GM20431 (cell line): ENCODE measurements around the gene NAV2.

ENCODE experiments used
- in situ Hi-C: fragments of 300-500 bp; cut with MseI, MboI; formaldehyde crosslinking; loops from one replicate; pipeline ENCODE4 v1.15.0; 2020; ENCODE audit warnings: low sequenced_read_pairs; ENCODE audit not compliant: unreplicated experiment

The NAV2 gene

DNA sequence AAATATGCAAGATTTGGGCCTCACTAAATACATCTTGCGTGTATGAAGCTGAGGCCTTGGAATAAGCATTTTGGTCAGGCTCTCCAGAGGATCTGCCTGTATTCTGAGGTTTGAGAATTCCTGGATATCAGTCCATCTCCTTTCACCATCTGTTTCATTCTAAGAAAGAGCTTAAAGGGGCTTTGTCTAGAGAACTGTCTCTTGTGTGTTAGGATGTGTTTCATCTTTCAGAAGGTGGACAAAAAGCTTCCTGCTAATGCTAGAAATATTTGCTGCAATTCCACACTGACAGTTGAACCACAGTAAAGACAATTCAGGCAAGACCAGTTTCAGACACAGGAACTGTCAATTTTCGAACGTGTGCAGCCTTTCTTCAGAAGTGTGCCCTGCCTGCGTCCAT, 262.2 kb downstream of the NAV2 start:
- in situ Hi-C loops = no loop called here

DNA sequence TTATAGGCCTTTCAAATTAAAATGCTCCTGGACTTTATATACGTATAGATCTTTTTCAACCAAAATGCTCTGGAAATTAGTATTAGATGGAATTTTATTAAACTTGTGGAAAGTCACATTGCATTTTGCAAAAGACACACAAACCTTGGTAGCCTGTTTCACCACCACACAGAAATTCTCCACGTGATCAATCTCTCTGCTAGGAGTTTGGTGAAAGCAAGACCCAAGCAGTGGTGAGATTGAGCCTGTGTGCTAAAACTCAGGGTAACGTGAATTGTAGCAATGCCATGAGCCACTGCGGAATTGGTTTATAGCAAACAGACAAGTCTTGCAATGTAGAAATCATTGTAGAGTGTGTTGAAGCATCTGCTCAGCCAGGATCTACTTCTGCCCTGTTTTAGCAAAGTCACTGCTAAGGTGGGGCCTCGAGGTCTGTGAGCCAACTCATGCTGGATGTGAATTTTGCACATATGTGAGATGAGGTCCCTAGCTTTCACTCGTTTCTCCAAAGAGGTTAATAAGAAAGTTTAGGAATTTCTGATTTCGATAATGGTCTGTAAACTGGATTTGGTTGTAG, 262.9 kb downstream of the NAV2 start:
- in situ Hi-C loops = no loop called here

DNA sequence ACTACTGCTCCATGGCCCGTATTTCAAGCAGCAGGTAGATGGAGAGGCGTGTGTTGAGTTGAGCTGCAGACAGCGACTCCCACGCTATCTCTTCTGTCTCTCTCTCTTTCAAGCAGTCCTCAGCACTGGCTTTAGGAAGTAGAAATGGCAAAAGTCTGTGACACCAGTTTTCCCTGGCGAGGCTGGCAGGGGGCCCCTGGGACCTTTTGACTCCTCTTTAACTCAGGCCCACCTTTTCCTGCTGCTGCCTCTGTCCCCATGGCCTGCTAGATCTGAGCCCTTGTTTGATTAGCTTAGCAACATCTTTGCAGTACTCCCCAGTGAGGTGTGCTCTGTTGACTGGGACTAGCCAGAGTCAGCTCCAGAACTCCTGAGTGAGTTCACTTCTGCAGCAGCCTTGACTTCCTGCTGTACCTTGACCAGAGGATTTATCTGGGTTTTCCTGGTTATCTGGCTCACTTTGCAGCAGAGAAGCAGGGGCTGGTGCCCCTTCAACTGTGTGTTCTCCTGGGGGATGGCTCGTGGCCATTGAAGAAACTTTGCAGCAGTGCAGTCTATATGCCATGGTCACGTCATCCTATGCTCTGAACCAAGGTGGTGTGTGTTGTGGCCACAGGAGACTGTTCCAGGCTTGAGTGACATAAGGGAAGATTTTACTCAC, 263.8 kb downstream of the NAV2 start:
- in situ Hi-C loops = no loop called here

DNA sequence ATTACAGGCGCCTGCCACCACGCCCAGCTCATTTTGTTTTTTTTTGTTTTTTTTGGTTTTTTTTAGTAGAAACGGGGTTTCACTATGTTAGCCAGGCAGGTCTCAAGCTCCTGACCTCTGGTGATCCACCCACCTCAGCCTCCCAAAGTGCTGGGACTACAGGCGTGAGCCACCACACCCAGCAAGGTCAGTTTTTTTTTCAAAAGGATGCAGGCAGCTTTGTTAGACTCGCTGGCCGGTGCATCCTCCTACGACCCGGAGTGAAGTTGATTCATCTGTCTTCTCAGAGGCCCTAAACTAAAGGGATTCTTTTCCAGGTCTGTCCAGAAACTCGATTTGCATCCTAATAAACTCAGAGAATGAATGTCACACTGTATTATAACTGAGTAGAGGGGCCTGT, 265.3 kb downstream of the NAV2 start:
- in situ Hi-C loops = no loop called here

DNA sequence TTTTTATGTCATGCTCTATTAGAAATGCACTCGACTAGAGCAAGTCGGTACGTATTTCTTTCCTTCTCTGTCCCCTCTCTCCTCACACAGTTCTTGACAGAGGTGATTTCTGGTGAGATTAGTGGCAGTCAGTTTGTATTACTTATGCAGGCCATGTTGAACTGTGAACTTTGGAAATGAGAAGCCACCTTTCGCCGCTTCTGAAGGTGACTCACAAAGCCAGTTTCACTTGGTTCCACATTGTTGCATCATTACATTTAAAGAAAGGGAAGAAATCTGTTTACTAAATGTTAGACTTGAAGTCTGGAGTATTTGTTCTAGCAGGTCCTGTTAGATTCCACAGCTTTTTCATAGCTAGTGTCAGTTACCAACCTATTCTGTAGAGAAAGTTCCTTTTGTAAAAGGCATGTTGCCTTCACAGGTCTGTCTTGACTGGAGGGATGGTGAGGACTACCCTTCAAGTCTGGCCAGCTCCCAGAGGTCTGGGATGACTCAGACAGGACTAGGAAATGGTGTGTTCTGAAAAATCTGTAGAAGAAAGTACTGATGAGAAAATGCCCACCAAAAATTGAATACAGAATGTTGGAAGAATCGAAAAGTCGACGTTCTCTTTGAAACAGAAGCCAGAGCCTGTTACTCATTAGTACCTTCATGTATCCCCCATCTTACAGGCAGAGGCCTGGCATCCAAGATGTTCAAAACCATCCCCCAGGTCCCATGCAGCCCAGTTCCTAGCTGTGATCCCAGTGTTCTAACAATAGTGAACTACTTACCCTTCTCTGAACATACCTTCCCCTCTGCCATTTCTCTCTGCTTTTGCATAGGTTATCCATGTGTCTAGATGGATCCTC, 266.3 kb downstream of the NAV2 start:
- in situ Hi-C loops = no loop called here

DNA sequence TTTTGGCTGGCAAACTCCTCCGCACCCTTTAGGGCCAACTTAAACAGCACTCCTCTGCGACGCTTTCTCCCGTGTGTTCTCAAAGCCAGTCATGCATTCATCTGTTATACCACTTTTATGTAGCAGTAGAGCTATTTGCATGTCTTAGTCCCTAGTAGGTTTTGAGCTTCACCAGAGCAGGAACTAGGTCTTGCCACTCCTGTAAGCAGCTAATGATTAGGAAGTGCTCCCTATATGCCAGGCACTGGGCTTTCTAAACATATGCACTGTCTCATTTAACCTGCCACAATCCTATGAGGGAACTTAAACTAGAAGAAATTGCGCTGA, 266.8 kb downstream of the NAV2 start:
- in situ Hi-C loops = no loop called here

DNA sequence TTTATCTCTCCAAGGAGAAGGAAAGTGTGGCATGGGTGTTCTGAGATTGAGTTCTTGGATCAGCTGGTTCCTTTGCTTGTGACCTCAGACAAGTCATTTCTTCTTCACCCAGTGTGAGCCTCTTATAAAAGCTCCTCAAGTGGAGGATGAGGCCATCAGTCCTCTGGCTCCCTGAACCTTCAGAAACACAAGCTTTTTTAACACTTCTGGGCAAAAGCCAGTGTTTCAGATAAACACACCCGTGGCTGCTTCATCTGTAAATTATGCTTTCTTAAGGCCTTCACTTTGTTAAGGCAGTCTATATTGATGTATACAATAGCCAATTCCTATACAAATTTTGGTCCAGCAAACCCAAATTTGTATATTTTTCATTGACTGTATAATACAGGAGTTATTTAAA, 267.8 kb downstream of the NAV2 start:
- in situ Hi-C loops = no loop called here

DNA sequence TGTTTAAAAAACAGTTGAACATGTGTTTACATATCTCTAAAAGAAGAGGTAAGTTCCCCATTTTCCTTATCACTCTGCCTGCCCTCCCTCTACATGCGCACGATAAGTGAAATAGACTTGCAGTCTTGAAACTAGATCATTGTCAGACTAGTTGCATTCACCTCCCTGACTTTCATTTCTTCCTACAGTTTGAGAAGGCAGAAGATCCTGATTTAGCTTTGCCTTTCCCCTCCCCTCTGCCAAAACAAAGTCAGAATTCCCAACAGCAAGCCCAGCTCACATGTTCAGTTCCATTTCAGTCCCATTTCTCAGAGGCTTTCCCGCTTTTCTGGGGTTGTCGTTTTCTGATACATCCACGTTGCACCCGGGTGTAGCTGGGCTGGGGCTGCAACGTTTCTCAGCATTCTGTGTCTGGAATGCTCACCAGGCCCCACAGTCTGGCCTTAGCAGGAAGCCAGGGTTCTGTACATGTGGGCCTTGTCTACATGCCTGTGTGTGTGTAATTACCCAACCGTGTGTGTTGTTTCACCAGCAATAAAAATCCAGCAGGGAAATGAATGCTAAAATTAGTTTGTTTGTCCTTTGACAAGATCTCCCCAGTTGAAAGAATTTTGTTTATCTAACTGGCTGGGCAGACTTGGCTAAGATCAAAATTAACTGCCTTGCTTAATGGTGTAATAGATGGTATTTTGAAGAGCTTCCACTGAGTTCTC, 268.5 kb downstream of the NAV2 start:
- in situ Hi-C loops = no loop called here

DNA sequence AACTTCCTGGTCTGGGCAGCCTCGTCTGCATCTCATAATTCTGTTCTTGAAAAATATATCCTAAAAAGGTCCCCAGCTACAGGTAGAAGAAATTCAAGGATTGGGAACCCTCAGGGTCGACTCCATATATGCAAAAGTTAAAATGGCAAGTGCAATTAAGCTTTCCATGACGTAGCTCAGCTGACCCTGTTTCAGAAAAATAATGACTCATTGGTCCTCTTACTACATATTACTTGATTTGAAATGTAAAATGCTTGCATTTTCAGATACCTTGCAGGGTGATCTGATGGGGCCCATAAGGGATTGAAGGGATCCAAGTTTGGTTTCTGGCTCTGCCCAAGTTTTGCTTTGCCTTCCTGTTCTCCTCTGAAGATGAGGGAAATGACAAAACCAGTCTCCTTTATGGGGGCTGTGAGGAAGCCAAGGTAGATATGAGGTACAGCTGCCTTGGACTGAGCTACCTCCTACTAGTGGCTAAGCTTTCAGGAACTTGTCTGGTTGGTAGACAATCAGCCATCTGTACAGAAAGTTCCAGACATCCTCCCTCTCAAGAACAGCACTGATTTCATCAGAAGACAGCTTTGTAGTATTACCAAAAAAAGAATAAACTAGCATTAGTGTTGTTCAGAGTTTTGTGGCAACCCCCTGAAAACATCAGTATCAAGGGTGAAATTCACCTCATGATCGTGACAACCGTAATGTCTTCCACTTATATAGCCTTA, 270.3 kb downstream of the NAV2 start:
- in situ Hi-C loops = no loop called here

DNA sequence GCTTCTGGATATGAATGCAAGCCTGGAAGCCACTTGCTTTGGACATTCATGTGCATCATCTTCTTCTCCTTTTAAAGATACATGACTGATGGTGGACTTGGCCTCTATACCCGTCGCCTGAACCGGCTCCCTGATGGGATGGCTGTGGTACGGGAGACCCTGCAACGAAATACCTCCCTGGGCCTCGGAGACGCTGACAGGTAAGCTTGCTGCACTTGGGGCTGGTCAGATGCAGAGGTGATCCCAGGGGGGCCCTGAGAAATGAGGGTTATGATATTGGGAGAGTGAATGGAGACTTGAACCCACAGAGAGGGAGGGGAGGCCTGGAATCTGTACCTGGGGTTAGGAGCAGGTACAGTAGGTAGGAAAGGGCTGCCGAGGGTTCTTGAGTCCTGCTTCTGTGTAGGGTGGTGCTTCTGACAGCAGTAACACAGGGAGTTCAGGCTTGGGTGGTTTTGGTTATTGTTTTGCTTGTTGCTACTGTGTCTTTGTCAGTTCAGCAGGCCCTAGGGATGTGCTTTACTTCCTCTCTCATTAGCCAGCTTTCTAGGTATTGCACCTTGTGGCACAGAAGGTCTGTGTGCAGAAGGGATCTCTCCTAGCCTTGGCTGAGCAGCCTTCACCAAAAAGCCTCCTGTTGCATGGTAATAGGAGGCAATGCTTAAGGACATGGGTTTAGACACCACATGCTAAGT, 271.6 kb downstream of the NAV2 start:
- in situ Hi-C loops = no loop called here

DNA sequence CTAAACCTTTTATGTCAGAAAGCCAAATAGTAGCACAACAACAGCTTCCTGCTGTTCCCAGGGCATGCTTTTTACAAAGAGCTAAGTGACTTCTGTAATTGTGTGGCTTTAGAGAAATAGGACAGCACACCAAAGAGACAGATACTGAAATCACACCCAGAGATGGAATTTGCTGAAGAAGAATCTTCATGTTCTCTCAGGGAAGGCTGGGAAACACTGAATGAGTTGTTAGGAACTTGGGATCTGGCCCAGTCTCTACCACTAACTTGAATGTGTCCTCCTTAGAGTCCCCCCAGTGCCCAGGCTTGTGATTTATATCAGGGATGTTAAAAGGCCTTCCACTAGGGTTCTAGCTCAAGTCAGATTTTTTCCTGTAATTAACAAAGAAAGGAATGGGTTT, 272.5 kb downstream of the NAV2 start:
- in situ Hi-C loops = no loop called here

DNA sequence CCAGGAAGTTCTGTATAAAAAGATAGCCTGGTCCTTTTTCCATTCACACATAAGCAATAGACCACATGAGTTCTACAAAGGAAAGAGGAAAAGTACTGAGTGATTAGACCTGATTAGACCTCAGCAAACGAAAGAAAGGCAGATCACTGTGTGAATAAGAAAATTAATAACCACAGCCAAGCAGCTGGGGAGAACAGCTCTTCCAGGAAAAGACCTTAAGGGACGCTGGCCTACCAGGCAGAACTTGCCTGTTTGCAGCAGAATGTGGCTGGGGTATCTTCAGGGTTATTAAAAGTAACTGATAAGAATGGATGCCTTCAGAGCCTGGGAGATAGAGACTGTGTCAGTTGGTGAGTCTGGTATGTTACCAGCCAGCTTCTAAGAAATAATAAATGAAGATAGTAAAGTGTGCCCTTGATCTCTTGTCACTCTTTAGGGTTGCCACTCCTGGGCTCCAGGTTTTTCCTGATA, 274.7 kb downstream of the NAV2 start:
- in situ Hi-C loops = no loop called here

DNA sequence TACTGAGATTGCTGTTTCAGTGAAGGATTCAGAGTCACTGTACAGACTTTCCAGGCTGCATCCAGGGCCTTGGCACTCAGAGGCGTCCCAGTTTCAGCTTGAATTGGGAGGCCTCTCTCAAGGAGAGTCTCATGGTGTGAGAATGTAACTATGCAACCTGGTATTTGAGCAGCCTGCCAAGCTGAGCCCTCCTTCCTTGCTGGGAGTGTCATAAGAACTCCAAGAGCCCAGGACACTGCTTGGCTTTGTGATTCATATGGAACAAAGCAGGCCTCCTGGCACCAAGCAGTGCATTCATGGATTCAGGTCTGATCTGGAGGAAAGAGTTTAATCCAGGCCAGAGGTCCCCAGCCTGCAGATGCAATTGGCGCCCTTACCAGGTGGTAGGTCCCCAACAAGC, 276.0 kb downstream of the NAV2 start:
- in situ Hi-C loops = no loop called here

DNA sequence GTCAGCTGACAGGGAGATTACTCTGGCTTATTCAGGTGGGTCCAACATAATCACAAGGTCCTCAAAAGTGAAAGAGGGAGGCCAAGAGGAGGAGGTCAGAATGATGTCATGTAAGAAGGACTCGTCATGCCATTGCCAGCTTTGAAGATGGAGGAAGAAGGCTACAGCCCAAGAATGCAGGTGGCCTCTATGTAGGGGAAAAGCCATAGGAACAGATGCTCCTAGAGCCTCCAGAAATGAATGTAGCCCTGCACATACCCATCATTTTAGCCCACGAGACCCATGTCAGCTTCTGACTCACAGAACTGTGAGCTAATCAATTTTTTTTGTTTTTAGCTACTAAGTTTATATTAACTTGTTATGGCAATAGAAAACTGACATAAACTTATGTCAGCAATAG, 276.6 kb downstream of the NAV2 start:
- in situ Hi-C loops = no loop called here

DNA sequence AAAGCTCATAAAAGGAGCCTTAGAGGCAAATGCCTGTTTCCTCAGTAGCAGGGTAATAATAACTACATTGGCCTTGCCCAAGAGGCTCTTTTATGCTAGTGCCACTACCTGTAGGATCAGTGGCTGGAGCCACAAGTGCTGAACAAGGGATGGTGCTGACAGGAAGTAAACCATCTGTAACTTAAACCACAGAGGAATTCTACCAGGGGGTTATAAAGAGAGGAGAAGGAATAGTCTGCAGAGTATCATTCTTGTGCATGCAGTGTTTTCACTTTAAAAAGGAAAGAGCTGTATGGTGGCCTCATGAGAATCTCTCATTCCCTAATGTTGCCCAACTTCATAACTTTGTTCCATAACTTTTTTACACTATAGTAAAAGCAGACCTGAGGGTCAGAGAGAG, 279.5 kb downstream of the NAV2 start:
- in situ Hi-C loops = no loop called here

DNA sequence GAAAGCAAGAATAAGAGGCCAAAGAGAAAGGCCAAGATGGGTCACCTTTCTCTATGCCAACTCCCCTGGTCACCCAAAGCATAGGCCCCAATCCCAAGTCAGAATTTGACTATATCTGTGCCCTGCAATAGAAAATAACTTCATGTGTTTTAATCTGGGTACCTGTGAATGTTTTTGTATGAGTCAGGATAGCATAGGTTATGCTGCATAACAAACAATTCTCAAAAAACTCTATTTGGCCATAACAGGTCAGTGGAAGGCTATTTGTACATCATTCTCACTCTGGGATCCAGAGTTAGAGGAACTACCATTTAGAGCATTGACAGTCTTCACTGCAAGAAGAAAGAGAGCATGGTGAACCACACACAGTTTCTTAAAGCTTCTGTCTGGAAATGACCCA, 280.4 kb downstream of the NAV2 start:
- in situ Hi-C loops = no loop called here

DNA sequence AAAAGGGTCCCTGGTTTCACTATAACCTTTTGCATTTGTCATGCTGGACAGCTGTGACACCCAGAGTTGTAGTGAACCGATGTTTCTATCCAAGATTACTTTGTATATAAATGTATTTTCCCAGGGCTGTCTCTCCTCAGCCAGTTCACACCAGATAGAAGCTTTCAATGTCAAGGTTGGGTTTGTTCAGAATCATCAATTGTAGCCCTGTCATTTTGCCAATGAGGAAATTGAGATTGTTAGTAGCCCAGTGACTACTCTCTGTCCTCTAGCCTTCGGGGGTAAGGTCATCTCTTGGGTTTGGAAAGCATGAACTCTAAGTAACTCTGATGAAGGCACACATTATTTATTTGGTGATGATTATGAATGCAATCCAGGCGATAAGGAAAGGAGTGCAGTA, 282.0 kb downstream of the NAV2 start:
- in situ Hi-C loops = no loop called here

DNA sequence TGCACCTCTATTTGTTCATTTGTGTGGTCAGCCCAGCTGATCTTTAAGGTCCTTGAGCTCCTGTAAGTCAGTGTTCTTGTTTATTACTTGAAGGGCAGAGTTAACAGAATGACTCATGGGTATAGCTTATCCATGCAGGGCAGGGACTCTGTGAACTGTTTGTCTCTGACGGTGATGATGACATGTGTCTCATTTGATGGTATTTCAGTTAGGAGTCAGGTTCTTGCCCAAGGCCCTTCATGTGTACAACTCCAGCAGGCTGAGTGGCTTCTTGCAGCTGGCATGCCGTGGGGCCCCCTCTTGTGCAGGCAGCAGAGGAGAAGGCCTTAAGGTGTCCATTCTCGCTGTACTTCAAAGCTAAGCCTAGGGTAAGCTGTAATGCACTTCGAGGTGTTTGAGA, 282.5 kb downstream of the NAV2 start:
- in situ Hi-C loops = no loop called here

DNA sequence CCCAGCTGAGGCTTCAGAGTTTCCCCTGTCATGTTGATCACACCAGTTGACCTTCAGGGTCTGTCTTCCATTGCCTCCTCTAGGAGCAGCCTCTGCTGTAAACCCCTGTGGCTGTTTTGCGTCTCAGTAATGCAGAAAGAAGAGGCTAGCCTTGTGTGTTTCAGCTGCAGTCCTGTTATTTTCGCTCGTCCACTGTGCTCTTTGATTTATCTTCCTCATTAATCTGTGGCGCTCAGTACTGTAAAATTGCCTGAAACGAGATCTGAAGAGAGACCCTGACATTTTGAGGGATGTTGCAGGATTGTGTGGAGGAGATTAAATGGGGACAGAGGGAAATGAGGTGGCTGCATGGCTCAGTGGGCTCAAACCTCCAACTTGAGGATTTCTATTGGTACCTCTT, 283.9 kb downstream of the NAV2 start:
- in situ Hi-C loops = no loop called here

DNA sequence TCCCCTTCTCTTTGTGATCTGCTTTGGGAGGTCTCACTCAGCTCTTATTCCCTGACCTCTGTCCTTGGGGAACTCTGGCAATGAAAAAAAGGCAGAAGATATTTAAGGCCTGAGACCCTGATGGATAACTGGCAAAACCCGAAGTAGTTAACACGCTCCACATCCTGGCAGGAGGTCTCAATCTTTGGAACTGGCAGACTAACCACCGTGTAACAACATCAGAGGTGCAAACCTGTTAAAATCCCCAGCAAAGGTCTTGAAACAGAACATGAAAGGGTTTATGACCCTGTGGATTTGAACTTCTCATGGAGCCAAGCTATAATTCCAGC, 287.3 kb downstream of the NAV2 start:
- in situ Hi-C loops = no loop called here
